GM12865 (cell line): Measurements from ENCODE around the gene PIGN.

Source experiments
- DNase-seq: peaks from one replicate; pipeline ENCODE4 v3.0.0; 2010; ENCODE audit warnings: low read depth
- H3K4me3 ChIP-seq: 2 replicates; pipeline ENCODE4 v1.5.1; 2011; ENCODE audit warnings: mild to moderate bottlenecking, low read depth, low read length, control low read depth
- TF ChIP-seq, protein P1 (sequence below): IDR thresholded peaks from 2 replicates; pipeline ENCODE4 v1.5.1; 2011; ENCODE audit warnings: low read length, control low read depth, low read depth, inconsistent platforms; ENCODE audit not compliant: insufficient read depth; ENCODE audit errors: missing control alignments

Gene PIGN

DNA sequence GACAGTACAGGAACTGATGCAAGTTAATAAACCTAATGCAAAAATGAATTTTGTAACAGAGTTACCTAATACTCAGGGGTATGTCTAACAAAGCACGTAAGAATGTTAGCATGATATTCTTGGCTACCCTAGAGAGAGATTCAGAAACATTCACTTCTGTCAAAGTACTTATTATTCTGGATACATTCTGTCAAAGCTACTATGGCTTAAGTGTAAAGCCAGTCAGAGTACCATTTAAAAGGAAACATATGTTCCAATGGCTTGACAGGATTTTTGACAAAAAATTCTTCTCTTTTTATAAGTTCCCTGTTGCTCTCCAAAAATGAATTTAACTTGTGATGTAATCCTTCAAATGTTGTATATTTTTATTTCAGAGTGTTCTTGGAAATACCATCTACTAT, 85.5 kb downstream of the PIGN start:
- DNase-seq = no peak
- H3K4me3 ChIP-seq = no peak overlapping the region
- TF ChIP-seq, protein P1, sequence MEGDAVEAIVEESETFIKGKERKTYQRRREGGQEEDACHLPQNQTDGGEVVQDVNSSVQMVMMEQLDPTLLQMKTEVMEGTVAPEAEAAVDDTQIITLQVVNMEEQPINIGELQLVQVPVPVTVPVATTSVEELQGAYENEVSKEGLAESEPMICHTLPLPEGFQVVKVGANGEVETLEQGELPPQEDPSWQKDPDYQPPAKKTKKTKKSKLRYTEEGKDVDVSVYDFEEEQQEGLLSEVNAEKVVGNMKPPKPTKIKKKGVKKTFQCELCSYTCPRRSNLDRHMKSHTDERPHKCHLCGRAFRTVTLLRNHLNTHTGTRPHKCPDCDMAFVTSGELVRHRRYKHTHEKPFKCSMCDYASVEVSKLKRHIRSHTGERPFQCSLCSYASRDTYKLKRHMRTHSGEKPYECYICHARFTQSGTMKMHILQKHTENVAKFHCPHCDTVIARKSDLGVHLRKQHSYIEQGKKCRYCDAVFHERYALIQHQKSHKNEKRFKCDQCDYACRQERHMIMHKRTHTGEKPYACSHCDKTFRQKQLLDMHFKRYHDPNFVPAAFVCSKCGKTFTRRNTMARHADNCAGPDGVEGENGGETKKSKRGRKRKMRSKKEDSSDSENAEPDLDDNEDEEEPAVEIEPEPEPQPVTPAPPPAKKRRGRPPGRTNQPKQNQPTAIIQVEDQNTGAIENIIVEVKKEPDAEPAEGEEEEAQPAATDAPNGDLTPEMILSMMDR = no peak

DNA sequence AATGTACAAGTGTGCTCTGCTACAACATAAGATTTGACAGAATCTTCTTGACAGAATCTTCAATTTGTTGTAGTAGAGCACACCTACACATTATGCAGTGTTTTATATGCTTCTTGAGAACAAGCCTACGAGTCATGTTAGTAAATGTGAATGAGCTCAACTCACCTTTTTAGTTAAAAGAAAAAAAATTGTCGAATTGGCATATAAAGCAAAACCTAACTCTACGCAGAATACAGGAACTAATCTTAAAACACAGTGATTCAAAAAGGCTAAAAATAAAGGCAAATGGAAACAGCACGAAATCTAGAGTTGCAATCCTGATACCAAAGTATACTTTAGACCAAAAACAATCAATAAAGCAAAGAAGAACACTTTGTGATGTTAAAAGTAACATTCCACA, 87.9 kb downstream of the PIGN start:
- H3K4me3 ChIP-seq = no peak overlapping the region

DNA sequence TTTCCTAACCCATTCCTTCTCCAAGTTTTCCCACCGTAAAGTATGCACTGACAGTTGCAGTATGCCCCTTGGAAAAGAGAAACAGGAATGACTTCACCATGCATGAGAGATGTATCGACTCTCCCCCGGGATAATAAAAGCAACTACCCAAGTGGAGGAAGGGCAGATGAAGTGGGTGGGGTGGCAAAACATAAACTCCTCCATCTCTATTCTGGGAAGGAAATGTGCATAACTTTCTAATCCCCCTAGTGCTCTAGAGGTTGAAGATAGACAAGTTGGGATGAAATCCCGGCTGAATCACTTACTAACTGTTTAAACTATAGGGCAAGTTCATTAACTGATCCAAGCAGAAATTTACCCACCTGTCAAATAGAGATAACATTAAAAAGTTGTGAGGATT, 89.2 kb downstream of the PIGN start:
- TF ChIP-seq, protein P1 = no peak
- no peak overlapping the region for H3K4me3 ChIP-seq
- no peak for DNase-seq

More for the DNA sequence above, 87.9 kb downstream of the PIGN start:
- DNase-seq = no peak
- TF ChIP-seq, protein P1 = no peak

DNA sequence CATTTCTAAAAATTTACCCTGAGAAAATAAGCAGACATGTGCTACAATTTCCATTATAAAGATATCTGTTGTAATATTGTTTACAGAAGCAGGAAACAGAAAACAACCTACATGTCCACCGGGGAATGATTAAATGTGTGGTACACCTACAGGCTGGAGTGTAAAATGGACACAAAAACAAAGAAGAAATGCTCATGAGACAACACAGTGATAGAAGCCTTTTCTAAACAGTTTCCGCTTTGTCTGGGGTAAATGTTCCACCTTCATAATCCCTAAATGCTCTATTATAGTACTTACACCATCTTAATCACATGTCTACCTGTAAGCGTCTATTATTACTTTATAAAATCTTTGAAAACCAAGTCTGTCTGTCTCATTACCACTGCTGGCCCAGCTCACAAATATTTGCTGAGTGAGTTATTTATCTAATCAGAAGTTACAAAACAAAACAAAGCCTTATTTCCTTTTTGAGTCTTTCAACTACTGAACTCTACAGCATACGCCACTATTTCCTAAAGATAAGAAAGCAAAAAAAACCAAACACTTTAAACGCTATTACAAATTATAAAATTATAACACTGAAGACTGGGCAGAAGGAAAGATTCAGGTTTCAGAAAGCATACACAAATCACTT, 95.3 kb downstream of the PIGN start:
- TF ChIP-seq, protein P1 = no peak
- no peak for DNase-seq
- no peak overlapping the region for H3K4me3 ChIP-seq

DNA sequence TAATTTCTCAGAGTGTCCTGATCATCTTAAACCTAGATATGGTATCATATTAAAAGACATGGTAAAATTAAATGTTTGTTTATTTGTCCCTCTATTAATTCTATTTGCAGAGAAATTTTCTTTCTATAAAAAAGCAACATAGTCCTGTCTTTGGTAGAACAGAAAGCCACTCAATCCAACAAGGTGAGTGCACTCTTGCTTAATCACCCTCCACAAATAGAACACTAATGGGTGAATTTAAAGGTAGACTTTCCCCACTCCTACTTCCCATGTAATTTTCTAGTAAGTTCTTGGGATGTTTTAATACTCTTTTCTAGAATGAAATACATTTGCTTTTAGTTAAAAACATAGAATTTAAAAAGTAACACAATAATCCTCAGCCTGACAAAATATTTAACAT, 97.7 kb downstream of the PIGN start:
- no peak for DNase-seq
- no peak overlapping the region for H3K4me3 ChIP-seq
- TF ChIP-seq, protein P1 = no peak

DNA sequence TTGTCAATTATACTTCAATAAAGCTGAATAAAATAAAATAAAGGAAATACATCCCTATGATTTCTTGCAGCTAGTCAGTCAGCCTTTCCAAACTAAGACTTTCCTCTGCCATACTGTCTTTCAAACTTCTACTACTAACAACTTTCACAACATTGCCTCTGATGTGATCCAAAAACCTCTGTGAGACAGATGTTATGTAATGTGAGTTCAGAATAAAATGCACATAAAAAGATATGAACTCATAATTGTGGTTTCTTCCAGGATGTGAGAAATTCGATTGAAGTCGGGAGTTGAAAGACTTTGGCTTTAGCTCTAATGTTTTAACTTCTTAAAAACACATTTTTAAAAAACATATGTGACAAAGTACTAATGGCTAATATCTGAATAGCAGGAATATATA, 98.7 kb downstream of the PIGN start:
- no peak overlapping the region for H3K4me3 ChIP-seq
- no peak for DNase-seq
- TF ChIP-seq, protein P1 = no peak

DNA sequence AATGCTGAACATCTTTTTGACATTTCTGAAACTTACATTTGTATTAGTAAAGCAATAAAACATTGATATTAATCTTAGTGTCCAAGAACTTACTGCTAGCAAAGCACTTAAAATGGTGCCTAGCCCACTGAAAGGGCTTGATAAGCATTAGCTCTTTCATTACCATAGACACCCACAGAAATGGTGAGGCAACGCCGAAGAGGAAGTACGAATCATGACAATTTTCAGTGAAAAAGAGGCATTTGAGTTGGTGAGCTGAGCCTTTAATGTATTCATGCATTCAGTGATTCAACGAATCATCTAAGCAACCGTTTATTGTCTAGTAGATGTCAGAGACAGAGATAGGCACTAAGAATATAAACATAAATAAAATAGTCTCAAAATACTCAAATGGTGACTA, 101.1 kb downstream of the PIGN start:
- TF ChIP-seq, protein P1 = no peak

More for the DNA sequence above, 101.1 kb downstream of the PIGN start:
- H3K4me3 ChIP-seq = no peak overlapping the region
- no peak for DNase-seq
